BJ (cell line): Measurements from ENCODE around the gene DOCK3. TPM values are rescaled to one million over a fixed set of nuclear protein-coding genes. Genes with fewer than 3 reads are reported as not detected.
"Not testable (repeated sequence)": the region's sequence is repeated elsewhere in the genome, so short reads cannot be mapped to it uniquely, and the experiment has no call there.

ENCODE experiments used
- CTCF ChIA-PET: fragments of 350-600 bp; formaldehyde crosslinking; extraction: SDS; loops from one replicate; lab custom pipeline; 2021; ENCODE audit warnings: antibody characterized with exemption, inconsistent platforms; lab: Yijun Ruan, JAX
- POLR2A ChIA-PET: fragments of 300-600 bp; sonication (Branson Sonifier 250); formaldehyde crosslinking; extraction: SDS; loops from one replicate; lab custom pipeline; 2021; ENCODE audit warnings: antibody characterized with exemption; lab: Charles Lee
- DNase-seq: peaks from one replicate; pipeline ENCODE4 v3.0.0-alpha.2; 2011; ENCODE audit warnings: low read depth
- H3K27me3 ChIP-seq: 2 replicates; pipeline ENCODE4 v1.6.0; 2011; ENCODE audit warnings: low read length; ENCODE audit not compliant: control insufficient read depth, insufficient read depth
- H3K36me3 ChIP-seq: 2 replicates; pipeline ENCODE4 v1.5.1; 2011; ENCODE audit warnings: low read length; ENCODE audit not compliant: control insufficient read depth, insufficient read depth
- H3K4me3 ChIP-seq: 2 replicates; pipeline ENCODE4 v1.5.1; 2011; ENCODE audit warnings: low read depth, mild to moderate bottlenecking, control low read depth, low read length
- polyA plus RNA-seq: library from polyadenylated mRNA; depleted of rRNA; stranded (reverse); fragments of >200 nt; gene quantifications from 2 replicates; pipeline ENCODE4 v1.2.3, GENCODE V29; 2011
- TF ChIP-seq, protein P1 (sequence below): IDR thresholded peaks from 2 replicates; pipeline ENCODE4 v1.5.1; 2011; ENCODE audit warnings: low read depth, mild to moderate bottlenecking, control low read depth, inconsistent platforms, low read length, moderate library complexity; ENCODE audit not compliant: insufficient read depth

DOCK3 gene
- polyA plus RNA-seq, 1 experiment: 0.09 TPM

GRCh38 chr3:50850639-50851511 lies 176.1 kb downstream of the DOCK3 start:
- TF ChIP-seq, protein P1, sequence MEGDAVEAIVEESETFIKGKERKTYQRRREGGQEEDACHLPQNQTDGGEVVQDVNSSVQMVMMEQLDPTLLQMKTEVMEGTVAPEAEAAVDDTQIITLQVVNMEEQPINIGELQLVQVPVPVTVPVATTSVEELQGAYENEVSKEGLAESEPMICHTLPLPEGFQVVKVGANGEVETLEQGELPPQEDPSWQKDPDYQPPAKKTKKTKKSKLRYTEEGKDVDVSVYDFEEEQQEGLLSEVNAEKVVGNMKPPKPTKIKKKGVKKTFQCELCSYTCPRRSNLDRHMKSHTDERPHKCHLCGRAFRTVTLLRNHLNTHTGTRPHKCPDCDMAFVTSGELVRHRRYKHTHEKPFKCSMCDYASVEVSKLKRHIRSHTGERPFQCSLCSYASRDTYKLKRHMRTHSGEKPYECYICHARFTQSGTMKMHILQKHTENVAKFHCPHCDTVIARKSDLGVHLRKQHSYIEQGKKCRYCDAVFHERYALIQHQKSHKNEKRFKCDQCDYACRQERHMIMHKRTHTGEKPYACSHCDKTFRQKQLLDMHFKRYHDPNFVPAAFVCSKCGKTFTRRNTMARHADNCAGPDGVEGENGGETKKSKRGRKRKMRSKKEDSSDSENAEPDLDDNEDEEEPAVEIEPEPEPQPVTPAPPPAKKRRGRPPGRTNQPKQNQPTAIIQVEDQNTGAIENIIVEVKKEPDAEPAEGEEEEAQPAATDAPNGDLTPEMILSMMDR: no peak
- DNase-seq: no peak
- POLR2A ChIA-PET: no interaction called here

DNA sequence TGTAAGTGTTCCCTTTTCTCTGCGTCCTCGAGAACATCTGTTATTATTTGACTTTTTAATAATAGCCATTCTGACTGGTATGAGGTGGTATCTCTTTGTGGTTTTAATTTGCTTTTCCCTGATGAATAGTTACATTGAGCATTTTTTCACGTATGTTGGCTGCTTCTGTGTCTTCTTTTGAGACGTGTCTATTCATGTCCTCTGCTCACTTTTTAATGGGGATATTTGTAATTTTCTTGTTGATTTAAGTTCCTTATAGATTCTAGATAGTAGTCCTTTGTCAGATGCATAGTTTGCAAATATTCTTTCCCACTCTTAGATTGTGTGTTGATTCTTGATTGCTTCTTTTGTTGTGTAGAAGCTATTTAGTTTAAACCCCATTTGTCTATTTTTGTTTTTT lies 179.2 kb downstream of the DOCK3 start:
- H3K4me3 ChIP-seq: no peak overlapping the region
- CTCF ChIA-PET: interaction anchor here (0.5 kb wide), 1 partner anchor 40 kb away, joined by 3 read pairs; no protein-coding TSS in a partner anchor
- H3K36me3 ChIP-seq: no peaks in the 10 kb centered on the region
- POLR2A ChIA-PET: no interaction called here
- H3K27me3 ChIP-seq: no peaks in the 10 kb centered on the region
- TF ChIP-seq, protein P1: no peak
- no peak for DNase-seq

More at GRCh38 chr3:50850639-50851511, 176.1 kb downstream of the DOCK3 start:
- CTCF ChIA-PET: interaction anchor here (0.7 kb wide), 1 partner anchor 418 kb away, joined by 3 read pairs; no protein-coding TSS in a partner anchor
- Histone ChIP-seq H3K36me3 (no peaks in the 10 kb centered on the region), H3K4me3 (no peak overlapping the region), H3K27me3 (no peaks in the 10 kb centered on the region)

GRCh38 chr3:50862221-50862620 lies 187.5 kb downstream of the DOCK3 start:
- POLR2A ChIA-PET: no interaction called here
- H3K36me3 ChIP-seq: no peaks in the 10 kb centered on the region
- no peaks in the 10 kb centered on the region for H3K27me3 ChIP-seq
- no peak for DNase-seq
- TF ChIP-seq, protein P1: no peak
- H3K4me3 ChIP-seq: no peak overlapping the region
- CTCF ChIA-PET: interaction anchor here (0.6 kb wide), 1 partner anchor 41 kb away, joined by 3 read pairs; no protein-coding TSS in a partner anchor

DNA sequence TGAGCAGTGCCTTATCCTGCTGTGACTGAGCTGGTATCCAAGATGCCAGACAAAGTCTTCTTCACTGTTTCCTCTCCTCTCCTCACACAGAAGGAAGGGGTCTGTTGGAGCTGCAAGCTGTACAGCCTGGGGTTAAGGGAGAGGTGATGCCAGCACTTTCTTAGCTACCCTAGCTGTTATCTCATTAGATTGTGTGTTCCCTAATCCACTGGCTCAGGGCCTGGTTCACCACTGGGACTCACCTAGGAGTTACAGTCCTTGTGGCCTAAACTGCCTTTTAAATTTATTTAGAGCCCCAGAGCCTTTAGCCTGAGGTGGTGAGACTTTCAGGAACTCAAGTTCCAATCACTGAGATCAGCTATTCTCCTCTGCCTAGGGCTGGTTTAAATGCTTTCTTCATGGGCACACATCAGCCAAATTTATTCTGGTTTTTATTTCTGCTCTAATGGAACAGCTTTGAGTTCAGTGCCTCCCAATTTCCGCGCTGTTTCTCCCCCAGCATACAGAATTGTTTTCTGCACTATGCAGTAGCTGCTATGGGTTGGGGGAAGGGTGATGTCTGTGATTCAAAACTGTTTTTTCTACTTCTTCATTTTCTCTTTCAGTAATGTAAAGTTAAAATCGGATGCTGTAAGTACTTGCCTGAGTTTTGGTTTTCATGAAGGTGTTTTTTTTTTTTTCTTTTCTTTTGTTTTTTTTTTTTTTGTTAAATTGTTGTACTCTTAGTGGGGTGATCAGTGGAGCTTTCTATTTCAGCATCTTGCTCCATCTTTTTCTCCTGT lies 198.8 kb downstream of the DOCK3 start:
- TF ChIP-seq, protein P1: no peak
- ChIA-PET POLR2A (no interaction called here), CTCF (no interaction called here)
- Histone ChIP-seq H3K27me3 (no peaks in the 10 kb centered on the region), H3K4me3 (no peak overlapping the region), H3K36me3 (no peaks in the 10 kb centered on the region)
- DNase-seq: no peak

GRCh38 chr3:50874876-50875275 lies 200.1 kb downstream of the DOCK3 start:
- H3K36me3 ChIP-seq, H3K27me3 ChIP-seq, POLR2A ChIA-PET, CTCF ChIA-PET, DNase-seq, H3K4me3 ChIP-seq: not testable (repeated sequence)
